Measurements from ENCODE around the gene TANGO2.

DNA sequence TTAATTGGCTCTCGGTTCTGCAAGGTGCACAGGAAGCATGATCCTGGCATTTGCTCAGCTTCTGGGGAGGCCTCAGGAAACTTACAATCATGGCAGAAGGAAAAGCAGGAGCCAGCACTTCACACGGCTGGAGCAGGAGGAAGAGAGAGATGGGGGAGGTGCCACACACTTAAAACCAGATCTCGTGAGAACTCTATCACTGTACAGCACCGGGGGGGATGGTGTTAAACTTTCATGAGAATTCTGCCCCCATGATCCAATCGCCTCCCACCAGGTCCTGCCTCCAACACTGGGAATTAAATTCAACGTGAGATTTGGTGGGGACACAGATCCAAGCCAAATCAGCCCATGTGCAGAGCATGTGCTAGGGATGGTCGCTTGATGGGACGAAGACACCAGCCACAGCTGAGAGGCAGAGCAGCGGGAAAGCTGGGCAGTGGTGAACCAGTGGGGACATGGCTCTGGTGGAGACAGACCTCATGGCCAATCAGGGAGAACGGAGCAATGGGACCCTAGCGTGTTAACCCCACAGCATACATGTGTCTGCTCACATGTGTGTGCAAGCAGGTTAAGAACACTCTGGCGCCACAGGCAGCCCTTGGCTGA lies 6.2 kb downstream of the TANGO2 start:
- TF ChIP-seq, protein P1, sequence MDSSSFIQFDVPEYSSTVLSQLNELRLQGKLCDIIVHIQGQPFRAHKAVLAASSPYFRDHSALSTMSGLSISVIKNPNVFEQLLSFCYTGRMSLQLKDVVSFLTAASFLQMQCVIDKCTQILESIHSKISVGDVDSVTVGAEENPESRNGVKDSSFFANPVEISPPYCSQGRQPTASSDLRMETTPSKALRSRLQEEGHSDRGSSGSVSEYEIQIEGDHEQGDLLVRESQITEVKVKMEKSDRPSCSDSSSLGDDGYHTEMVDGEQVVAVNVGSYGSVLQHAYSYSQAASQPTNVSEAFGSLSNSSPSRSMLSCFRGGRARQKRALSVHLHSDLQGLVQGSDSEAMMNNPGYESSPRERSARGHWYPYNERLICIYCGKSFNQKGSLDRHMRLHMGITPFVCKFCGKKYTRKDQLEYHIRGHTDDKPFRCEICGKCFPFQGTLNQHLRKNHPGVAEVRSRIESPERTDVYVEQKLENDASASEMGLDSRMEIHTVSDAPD (CRISPR knock-in tag; IDR thresholded peaks at IDR 0.05), result no peak
- TF ChIP-seq, protein P2, sequence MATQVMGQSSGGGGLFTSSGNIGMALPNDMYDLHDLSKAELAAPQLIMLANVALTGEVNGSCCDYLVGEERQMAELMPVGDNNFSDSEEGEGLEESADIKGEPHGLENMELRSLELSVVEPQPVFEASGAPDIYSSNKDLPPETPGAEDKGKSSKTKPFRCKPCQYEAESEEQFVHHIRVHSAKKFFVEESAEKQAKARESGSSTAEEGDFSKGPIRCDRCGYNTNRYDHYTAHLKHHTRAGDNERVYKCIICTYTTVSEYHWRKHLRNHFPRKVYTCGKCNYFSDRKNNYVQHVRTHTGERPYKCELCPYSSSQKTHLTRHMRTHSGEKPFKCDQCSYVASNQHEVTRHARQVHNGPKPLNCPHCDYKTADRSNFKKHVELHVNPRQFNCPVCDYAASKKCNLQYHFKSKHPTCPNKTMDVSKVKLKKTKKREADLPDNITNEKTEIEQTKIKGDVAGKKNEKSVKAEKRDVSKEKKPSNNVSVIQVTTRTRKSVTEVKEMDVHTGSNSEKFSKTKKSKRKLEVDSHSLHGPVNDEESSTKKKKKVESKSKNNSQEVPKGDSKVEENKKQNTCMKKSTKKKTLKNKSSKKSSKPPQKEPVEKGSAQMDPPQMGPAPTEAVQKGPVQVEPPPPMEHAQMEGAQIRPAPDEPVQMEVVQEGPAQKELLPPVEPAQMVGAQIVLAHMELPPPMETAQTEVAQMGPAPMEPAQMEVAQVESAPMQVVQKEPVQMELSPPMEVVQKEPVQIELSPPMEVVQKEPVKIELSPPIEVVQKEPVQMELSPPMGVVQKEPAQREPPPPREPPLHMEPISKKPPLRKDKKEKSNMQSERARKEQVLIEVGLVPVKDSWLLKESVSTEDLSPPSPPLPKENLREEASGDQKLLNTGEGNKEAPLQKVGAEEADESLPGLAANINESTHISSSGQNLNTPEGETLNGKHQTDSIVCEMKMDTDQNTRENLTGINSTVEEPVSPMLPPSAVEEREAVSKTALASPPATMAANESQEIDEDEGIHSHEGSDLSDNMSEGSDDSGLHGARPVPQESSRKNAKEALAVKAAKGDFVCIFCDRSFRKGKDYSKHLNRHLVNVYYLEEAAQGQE (IDR thresholded peaks at IDR 0.05; ENCODE audit: borderline replicate concordance), result no peak
- TF ChIP-seq, protein P2 (CRISPR knock-in tag; IDR thresholded peaks at IDR 0.05; ENCODE audit: low read depth), result no peak
- TF ChIP-seq PURB (CRISPR knock-in tag; IDR thresholded peaks at IDR 0.05; ENCODE audit: low read depth), result no peak
- no peak for TF ChIP-seq POLR2AphosphoS5 (IDR thresholded peaks at IDR 0.05; ENCODE audit: control insufficient read depth, insufficient read depth, low read depth, low read length)

Data from K562 (cell line).